NCI-H1694 treated with DMSO at 0.1 percent for 48 hours (cell line): ENCODE measurements around the gene CLSTN2.

Experiments used
- DNase-seq: peaks from one replicate; lab custom pipeline; 2025; lab: John Stamatoyannopoulos, UW

The CLSTN2 gene

GRCh38 chr3:140052771-140053702 is 118.1 kb downstream of the CLSTN2 start:
- no peak for DNase-seq

GRCh38 chr3:140053794-140054193 is 118.8 kb downstream of the CLSTN2 start:
- DNase-seq, result no peak

- no peak for DNase-seq
Observed at GRCh38 chr3:140055092-140055791, 120.3 kb downstream of the CLSTN2 start.

- DNase-seq, result no peak
Observed at GRCh38 chr3:140056047-140056446, 121.1 kb downstream of the CLSTN2 start.

- DNase-seq, result no peak
Observed at GRCh38 chr3:140061211-140061610, 126.2 kb downstream of the CLSTN2 start.

- no peak for DNase-seq
Observed at GRCh38 chr3:140062461-140062860, 127.5 kb downstream of the CLSTN2 start.

GRCh38 chr3:140067487-140067886 is 132.5 kb downstream of the CLSTN2 start:
- no peak for DNase-seq

GRCh38 chr3:140068494-140069017 is 133.6 kb downstream of the CLSTN2 start:
- no peak for DNase-seq

- DNase-seq, result no peak
Observed at GRCh38 chr3:140073278-140074045, 138.5 kb downstream of the CLSTN2 start.

GRCh38 chr3:140076552-140076951 is 141.6 kb downstream of the CLSTN2 start:
- no peak for DNase-seq

GRCh38 chr3:140077406-140077805 is 142.4 kb downstream of the CLSTN2 start:
- DNase-seq, result no peak

GRCh38 chr3:140078343-140078742 is 143.4 kb downstream of the CLSTN2 start:
- no peak for DNase-seq

GRCh38 chr3:140078940-140079339 is 144.0 kb downstream of the CLSTN2 start:
- DNase-seq, result no peak

- DNase-seq, result no peak
Observed at GRCh38 chr3:140081887-140082286, 146.9 kb downstream of the CLSTN2 start.

GRCh38 chr3:140085001-140085400 is 150.0 kb downstream of the CLSTN2 start:
- peak; percentile 72 for DNase-seq

GRCh38 chr3:140086642-140087041 is 151.7 kb downstream of the CLSTN2 start:
- no peak for DNase-seq

- DNase-seq, result no peak
Observed at GRCh38 chr3:140088058-140088457, 153.1 kb downstream of the CLSTN2 start.

GRCh38 chr3:140088513-140088912 is 153.5 kb downstream of the CLSTN2 start:
- DNase-seq, result no peak

GRCh38 chr3:140089403-140090072 is 154.6 kb downstream of the CLSTN2 start:
- no peak for DNase-seq

- no peak for DNase-seq
Observed at GRCh38 chr3:140091143-140091542, 156.2 kb downstream of the CLSTN2 start.

GRCh38 chr3:140092848-140093536 is 158.0 kb downstream of the CLSTN2 start:
- DNase-seq, result peak; percentile 62
